OCI-LY1 (cell line): Measurements from ENCODE around the gene PEX10.

ENCODE experiments used
- CTCF ChIP-seq: fragments of 200-600 bp; sonication (generic), shearing (Covaris generic); IDR thresholded peaks from 2 replicates; pipeline ENCODE4 v1.5.1; 2017; ENCODE audit warnings: mild to moderate bottlenecking, antibody characterized with exemption, low read length, moderate library complexity, mixed read lengths
- EZH2 ChIP-seq: fragments of 200-600 bp; sonication (generic), shearing (Covaris generic); IDR thresholded peaks from 2 replicates; pipeline ENCODE4 v1.8.0; 2017; ENCODE audit warnings: borderline replicate concordance, mixed run types, mild to moderate bottlenecking, antibody characterized with exemption, low read length, moderate library complexity, mixed read lengths

GRCh38 chr1:2446394-2446793 lies 34.0 kb upstream of the PEX10 start:
- TF ChIP-seq CTCF = no peak
- no peak for TF ChIP-seq EZH2
